ENCODE results near the gene IQCC. TPM values are rescaled to one million over a fixed set of nuclear protein-coding genes. Genes with fewer than 3 reads are reported as not detected.

IQCC gene
- total RNA-seq, 4 donors from 2014 or later = 0.88 to 8.3 (median 2.6) TPM

GRCh38 chr1:32178380-32179192 is 26.9 kb upstream of the IQCC start:
- Histone ChIP-seq H3K4me1 (peaks cover 6 to 32% (median 12%) of the 10 kb centered on the region in 4 donors), H3K4me3 (peak overlapping the region in 3 of 4 donors; percentile 55 to 78 (median 69)), H3K27me3 (no peaks in the 10 kb centered on the region), H3K27ac (peak overlapping the region; percentile 87 to 97 (median 94)), H3K36me3 (peaks cover 0 to 9% (median 0%) of the 10 kb centered on the region in 3 donors), H3K9me3 (no peaks in the 10 kb centered on the region)
- no peak for DNase-seq
- TF ChIP-seq POLR2A (IDR thresholded peaks at IDR 0.05) (no peak), CTCF (IDR thresholded peaks at IDR 0.05) (no peak)

GRCh38 chr1:32179193-32179442 is 26.4 kb upstream of the IQCC start:
- H3K4me3 ChIP-seq = peak overlapping the region; percentile 55 to 78 (median 68)
- H3K36me3 ChIP-seq = peaks cover 0 to 13% (median 0%) of the 10 kb centered on the region in 3 donors
- no peak for DNase-seq
- no peaks in the 10 kb centered on the region for H3K9me3 ChIP-seq
- TF ChIP-seq POLR2A (IDR thresholded peaks at IDR 0.05) = no peak
- TF ChIP-seq CTCF (IDR thresholded peaks at IDR 0.05) = no peak
- H3K4me1 ChIP-seq = peaks cover 6 to 37% (median 12%) of the 10 kb centered on the region in 4 donors
- no peaks in the 10 kb centered on the region for H3K27me3 ChIP-seq
- peak overlapping the region; percentile 87 to 97 (median 94) for H3K27ac ChIP-seq

- H3K27ac ChIP-seq = peak within 1 kb of the TSS; percentile 87 to 97 (median 94)
- no peaks in the 10 kb centered on the region for H3K27me3 ChIP-seq
- TF ChIP-seq CTCF (IDR thresholded peaks at IDR 0.05) = peak in 3 of 6 experiments; percentile 2 to 24 (median 2)
- TF ChIP-seq POLR2A (IDR thresholded peaks at IDR 0.05) = peak; percentile 49 to 52
- DNase-seq = peak; percentile 94 to 97 (median 97)
- no peaks in the 10 kb centered on the region for H3K9me3 ChIP-seq
- H3K36me3 ChIP-seq = peaks cover 0 to 18% (median 0%) of the 10 kb centered on the region in 3 donors
- H3K4me3 ChIP-seq = peak within 1 kb of the TSS; percentile 55 to 78 (median 68)
- H3K4me1 ChIP-seq = peaks cover 6 to 41% (median 12%) of the 10 kb centered on the region in 4 donors
Measured at GRCh38 chr1:32179443-32180185, 25.9 kb upstream of the IQCC start, which contains the start of gene TXLNA. TXLNA (plus strand) TSS chr1:32179675; CDS start chr1:32180346, 671 bp downstream.

- DNase-seq = peak; percentile 41 to 71 (median 63)
- no peaks in the 10 kb centered on the region for H3K27me3 ChIP-seq
- peaks cover 0 to 19% (median 0%) of the 10 kb centered on the region in 3 donors for H3K36me3 ChIP-seq
- peak overlapping the region; percentile 55 to 78 (median 68) for H3K4me3 ChIP-seq
- TF ChIP-seq POLR2A (IDR thresholded peaks at IDR 0.05) (no peak), CTCF (IDR thresholded peaks at IDR 0.05) (no peak)
- peaks cover 6 to 41% (median 12%) of the 10 kb centered on the region in 4 donors for H3K4me1 ChIP-seq
- H3K27ac ChIP-seq = peak overlapping the region; percentile 87 to 97 (median 94)
- no peaks in the 10 kb centered on the region for H3K9me3 ChIP-seq
Measured at GRCh38 chr1:32180186-32181060, 25.0 kb upstream of the IQCC start.

- no peaks in the 10 kb centered on the region for H3K9me3 ChIP-seq
- peak overlapping the region in 2 of 4 donors; percentile 69 to 78 for H3K4me3 ChIP-seq
- peak overlapping the region in 2 of 4 donors; percentile 3 to 96 for H3K27ac ChIP-seq
- peaks cover 6 to 41% (median 12%) of the 10 kb centered on the region in 4 donors for H3K4me1 ChIP-seq
- H3K36me3 ChIP-seq = peaks cover 0 to 25% (median 0%) of the 10 kb centered on the region in 3 donors
- no peak for DNase-seq
- no peak for TF ChIP-seq CTCF (IDR thresholded peaks at IDR 0.05)
- no peak for TF ChIP-seq POLR2A (IDR thresholded peaks at IDR 0.05)
- no peaks in the 10 kb centered on the region for H3K27me3 ChIP-seq
Measured at GRCh38 chr1:32181065-32181464, 24.4 kb upstream of the IQCC start.

All from Peyer's patch (tissue), 4 donors.